GM12892 (cell line): Measurements from ENCODE around the gene CCDC136. TPM values are rescaled to one million over a fixed set of nuclear protein-coding genes. Genes with fewer than 3 reads are reported as not detected.

ENCODE experiments used
- DNase-seq: peaks from one replicate; pipeline ENCODE4 v3.0.0; 2011; ENCODE audit not compliant: insufficient read length
- FAIRE-seq: peaks from 2 replicates; lab custom pipeline; 2011; peaks lifted over from hg19 to GRCh38; lab: Jason Lieb, UNC
- POLR2A ChIP-seq: IDR thresholded peaks from 2 replicates; pipeline ENCODE4 v1.6.1; 2011; ENCODE audit warnings: low read depth, low read length, control low read depth
- POLR2AphosphoS5 ChIP-seq: IDR thresholded peaks from 2 replicates; pipeline ENCODE4 v1.6.1; 2011; ENCODE audit warnings: low read depth, low read length, control low read depth
- TAF1 ChIP-seq: IDR thresholded peaks from 2 replicates; pipeline ENCODE4 v1.6.1; 2011; ENCODE audit warnings: low read depth, mild to moderate bottlenecking, control low read depth, low read length, borderline replicate concordance
- polyA plus RNA-seq: library from polyadenylated mRNA; unstranded; fragments of >200 nt; gene quantifications from one replicate; pipeline ENCODE4 v1.2.1, GENCODE V29; 2012; ENCODE audit warnings: missing spikeins, inconsistent platforms; ENCODE audit not compliant: missing spikeins

Gene CCDC136
- 2.3 TPM for polyA plus RNA-seq

- TF ChIP-seq POLR2A (no peak), TAF1 (no peak), POLR2AphosphoS5 (no peak)
- FAIRE-seq (peak; percentile 84), DNase-seq (peak; percentile 87)
These were observed at the start of gene CCDC136 for GRCh38 chr7:128791121-128791971. Gene CCDC136, plus strand, starts transcription at chr7:128791968. Its CDS starts 444 bp downstream, at chr7:128792412.

DNA sequence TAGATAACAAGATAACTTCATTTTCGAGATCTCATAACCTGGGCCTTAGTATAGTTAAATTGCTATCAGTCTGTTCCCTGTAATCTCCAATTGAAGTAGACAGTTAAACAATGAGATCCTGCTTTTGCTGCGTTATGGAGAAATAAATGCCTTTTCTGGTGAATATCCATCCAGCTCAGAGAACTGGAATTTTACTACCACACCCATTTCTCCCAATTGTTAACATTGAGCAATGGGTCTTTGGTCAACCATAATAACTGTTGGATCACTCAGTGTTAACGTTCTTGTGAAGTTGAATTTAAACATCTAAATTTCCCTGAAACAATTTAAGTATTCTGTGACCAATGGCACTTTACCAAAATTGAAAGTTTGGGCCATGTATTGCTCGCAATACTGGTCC is 49.6 kb upstream of the CCDC136 start:
- DNase-seq (no peak), FAIRE-seq (no peak)
- TF ChIP-seq POLR2AphosphoS5 (no peak), TAF1 (no peak), POLR2A (no peak)

DNA sequence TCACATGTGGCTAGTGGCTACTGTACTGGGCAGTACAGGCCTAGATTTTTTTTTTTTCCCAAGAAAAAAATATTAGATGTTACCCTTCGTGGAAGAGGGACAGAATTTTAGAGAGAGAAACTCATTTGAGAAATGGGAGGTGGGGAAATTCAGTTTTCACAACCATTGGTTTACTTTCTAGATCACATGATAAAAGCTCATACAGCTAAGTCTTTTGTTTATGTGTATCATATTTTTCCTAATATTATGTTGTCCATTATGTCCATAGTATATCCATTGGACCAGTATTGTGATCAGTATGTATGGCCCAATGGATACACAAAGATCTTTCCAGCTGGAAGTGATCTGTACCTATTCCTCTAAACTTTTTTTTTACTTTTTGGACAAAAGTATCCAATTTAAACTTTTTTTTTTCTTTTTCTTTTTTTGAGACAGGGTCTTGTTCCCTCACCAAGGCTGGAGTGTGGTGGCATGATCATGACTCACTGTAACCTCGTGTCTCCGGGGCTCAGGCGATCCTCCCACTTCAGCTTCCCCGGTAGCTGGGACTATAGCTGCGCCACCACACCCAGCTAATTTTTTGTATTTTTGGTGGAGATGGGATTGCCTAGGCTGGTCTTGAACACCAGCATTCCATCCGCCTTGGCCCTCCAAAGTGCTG is 48.5 kb upstream of the CCDC136 start:
- FAIRE-seq (no peak), DNase-seq (no peak)
- no peak for TF ChIP-seq POLR2A
- no peak for TF ChIP-seq TAF1

- FAIRE-seq (no peak), DNase-seq (no peak)
- TF ChIP-seq POLR2A (no peak), POLR2AphosphoS5 (no peak), TAF1 (no peak)
These were observed 47.3 kb upstream of the CCDC136 start for GRCh38 chr7:128744366-128744905.

DNA sequence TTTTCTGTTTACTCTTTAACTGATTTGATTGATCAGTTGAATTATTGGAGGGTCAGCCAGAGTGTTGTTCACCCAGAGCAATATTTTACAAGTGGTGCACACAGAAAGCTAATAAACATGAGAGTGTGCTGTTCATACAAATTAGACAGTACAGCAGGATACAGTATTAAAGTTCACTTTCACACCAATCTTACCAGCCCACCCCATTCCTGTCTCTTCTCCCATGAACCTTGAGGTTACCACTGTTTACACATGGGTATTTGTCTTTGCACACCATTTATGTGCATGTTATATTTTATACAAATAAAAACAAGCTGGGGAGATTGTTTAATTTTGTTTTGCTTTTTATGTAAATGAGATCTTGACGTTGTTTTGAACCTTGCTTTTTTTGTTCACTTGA is 46.1 kb upstream of the CCDC136 start:
- FAIRE-seq (peak; percentile 24), DNase-seq (no peak)
- TF ChIP-seq POLR2AphosphoS5 (no peak), TAF1 (no peak), POLR2A (no peak)

DNA sequence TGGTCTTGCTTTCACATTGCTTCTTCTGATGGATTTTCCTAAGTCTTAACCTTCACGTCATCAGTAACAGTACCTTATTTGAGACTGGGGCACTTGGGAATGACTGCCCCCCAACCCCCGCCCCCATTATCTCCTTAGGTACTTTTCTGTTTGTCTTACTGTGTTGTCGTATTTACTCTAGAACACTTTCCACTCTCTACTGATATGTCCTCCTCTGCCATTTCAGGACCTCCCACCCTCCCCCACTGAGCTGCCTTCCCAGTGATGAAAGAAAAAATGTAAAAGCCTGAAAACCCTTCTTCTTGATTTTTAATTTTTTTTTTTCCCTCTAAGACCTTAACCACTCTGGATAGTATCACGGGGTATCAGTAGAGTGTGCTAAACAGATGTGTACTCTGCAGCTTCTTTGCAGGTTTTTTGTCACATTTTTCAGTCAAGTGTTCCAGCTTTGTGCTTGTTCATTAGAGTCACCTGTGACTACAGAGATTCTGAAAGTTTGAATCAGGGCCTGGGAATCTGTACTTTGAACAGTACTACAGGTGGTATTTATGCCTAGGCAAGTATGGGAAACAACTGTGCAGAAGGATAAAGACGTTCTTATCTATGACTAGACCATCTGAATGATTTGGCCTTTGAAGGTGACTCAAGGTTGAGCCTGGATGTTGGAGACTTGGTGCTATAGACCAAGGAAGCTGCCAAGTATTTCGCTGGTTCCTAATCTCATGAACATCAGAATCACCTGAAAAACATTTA is 44.3 kb upstream of the CCDC136 start:
- no peak for FAIRE-seq

GRCh38 chr7:128752251-128752650 is 39.5 kb upstream of the CCDC136 start:
- no peak for DNase-seq

More for the DNA sequence above, 44.3 kb upstream of the CCDC136 start:
- DNase-seq, result no peak
- TF ChIP-seq POLR2AphosphoS5 (no peak), POLR2A (no peak), TAF1 (no peak)

DNA sequence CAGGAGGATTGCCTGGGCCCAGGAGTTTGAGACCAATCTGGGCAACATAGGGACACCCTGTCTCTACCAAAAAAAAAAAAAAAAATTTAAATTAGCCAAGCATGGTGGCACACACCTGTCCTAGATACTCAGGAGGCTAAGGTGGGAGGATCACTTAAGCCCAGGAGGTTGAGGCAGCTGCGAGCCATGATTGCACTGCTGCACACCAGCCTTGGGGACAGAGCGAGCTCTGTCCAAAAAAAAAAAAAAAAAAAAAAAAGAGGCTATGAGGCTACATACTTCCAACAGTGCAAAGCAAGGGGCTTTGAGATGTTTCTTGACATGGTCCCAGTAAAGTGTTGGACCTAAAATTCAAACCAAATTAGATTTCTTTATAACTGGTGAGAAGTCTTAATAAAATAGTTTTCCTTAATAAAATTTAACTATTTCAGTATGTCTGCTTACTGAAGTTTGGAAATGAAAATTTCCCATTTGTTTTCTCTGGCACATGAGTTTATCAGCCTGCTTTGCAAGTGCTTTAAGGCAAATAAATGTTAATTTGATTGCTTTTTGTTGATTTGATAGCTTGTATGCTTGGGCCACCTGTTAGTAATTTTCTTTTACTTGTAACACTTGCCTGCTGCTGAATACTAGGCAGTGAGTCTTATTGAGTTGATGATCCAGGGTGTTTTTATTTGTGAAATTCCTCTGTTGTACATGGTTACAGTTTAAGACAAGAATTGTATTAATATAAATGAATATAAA is 36.5 kb upstream of the CCDC136 start:
- no peak for FAIRE-seq
- DNase-seq, result no peak
- no peak for TF ChIP-seq TAF1
- TF ChIP-seq POLR2A, result no peak
- no peak for TF ChIP-seq POLR2AphosphoS5

More at GRCh38 chr7:128752251-128752650, 39.5 kb upstream of the CCDC136 start:
- FAIRE-seq, result no peak
- TF ChIP-seq TAF1 (no peak), POLR2AphosphoS5 (no peak), POLR2A (no peak)

- TF ChIP-seq POLR2A, result no peak
- TF ChIP-seq TAF1, result no peak
- no peak for TF ChIP-seq POLR2AphosphoS5
- FAIRE-seq (no peak), DNase-seq (no peak)
These were observed 35.8 kb upstream of the CCDC136 start for GRCh38 chr7:128755819-128756476.

DNA sequence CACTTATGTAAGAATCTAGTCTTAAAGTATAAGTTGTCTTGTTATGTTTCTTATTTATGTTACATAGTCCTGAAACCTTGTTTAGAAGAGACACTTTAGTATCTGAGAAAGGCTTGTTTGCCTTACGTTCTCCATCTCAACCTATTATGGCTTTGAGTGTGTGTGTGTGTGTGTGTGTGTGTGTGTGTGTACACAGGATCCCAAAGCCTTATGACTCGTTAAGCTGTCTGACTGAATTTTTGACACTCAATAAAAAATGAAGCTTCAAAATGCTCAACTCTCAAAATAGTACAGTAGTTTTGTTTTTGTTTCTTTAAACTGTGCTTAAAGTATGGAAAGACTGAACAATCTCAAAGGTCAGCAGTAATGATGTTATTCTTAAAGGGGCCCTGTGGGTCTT is 34.6 kb upstream of the CCDC136 start:
- no peak for FAIRE-seq
- DNase-seq, result no peak
- TF ChIP-seq POLR2AphosphoS5 (no peak), TAF1 (no peak), POLR2A (no peak)

DNA sequence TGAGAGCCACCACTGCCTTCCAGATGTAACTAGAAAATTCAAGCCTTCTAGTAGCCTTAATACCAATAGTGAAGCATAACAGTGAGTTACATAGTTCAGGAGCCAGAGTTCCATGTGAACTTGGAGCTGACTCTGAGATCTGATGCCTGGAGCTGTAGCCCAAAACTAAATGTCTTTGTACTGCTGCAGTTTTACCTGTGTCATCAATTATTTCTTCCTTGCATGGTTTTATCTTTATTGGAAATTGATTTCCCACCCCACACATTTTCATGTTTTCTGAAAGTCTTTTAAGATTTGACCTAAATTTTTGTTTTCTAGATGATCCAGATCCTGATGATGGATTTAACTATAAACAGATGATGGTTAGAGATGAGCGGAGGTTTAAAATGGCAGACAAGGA is 33.2 kb upstream of the CCDC136 start:
- FAIRE-seq, result no peak
- DNase-seq, result no peak
- TF ChIP-seq POLR2AphosphoS5 (no peak), TAF1 (no peak), POLR2A (no peak)

GRCh38 chr7:128759242-128759641 is 32.5 kb upstream of the CCDC136 start:
- FAIRE-seq, result no peak
- TF ChIP-seq TAF1 (no peak), POLR2A (no peak), POLR2AphosphoS5 (no peak)
- no peak for DNase-seq
